ENCODE data around the gene EVC2.

The EVC2 gene

GRCh38 chr4:5552451-5552850 lies 155.9 kb downstream of the EVC2 start:
- DNase-seq, result no peak

- DNase-seq, result no peak
Observed at GRCh38 chr4:5547651-5548249, 160.6 kb downstream of the EVC2 start.

GRCh38 chr4:5545271-5545670 lies 163.1 kb downstream of the EVC2 start:
- DNase-seq, result no peak

GRCh38 chr4:5544762-5545161 lies 163.6 kb downstream of the EVC2 start:
- DNase-seq, result no peak

DNA sequence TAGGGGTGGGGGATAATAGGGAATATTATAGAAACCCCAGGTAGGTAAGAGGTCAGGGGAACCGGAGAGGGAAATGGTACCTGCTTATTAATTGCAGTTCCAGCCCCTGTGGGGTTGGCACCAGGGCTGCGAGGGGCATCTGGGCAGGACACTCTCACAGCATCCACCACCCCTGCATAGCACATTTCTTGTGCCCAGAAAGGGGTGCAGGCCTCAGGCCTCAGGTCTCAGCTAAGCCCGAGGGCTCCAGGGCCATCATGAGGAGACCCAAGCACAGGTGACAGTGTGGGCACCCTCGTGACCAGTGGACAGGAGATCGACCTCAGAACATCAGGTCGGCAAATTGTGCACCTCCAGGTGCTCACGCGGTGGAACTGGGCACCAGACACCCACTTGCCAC lies 164.7 kb downstream of the EVC2 start:
- DNase-seq, result no peak

DNA sequence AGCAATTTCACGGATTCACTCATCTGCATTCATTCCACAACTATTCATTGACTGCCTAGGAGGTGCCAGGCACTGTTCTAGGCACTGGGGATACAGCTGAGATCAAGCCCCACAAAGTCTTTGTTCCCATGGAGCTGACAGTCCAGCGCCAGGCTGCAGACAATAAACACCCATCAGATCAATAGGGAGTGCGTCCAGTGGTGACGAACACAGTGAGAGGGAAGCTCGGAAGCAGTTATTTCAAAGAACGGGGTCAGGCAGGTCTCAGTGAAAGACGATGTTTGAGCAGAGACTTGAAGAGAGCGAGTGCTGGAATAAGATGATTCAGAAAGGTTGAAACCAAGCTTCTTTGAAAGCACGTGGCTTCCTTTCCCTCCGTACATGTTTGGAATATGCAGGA lies 167.2 kb downstream of the EVC2 start:
- no peak for DNase-seq

GRCh38 chr4:5539584-5539983 lies 168.8 kb downstream of the EVC2 start:
- DNase-seq, result no peak

DNA sequence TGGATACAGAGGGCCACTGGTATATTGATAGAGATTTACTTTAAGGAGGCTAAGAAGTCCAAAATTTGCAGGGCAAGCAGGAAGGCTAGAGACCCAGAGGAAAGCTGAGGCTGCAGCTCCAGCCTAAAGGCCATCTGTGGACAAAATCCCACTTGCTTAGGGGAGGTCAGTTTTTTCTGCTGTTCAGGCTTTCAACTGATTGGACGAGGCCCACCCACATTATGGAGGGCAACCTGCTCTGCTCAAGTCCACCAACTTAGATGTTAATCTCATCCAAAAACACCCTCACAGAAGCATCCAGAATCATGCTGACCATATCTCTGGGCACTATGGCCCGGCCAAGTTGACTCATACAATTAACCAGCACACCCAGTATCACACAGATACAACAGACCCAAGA lies 176.3 kb downstream of the EVC2 start:
- no peak for DNase-seq

- DNase-seq, result no peak
Observed at GRCh38 chr4:5528031-5528436, 180.3 kb downstream of the EVC2 start.

GRCh38 chr4:5527211-5527610 lies 181.1 kb downstream of the EVC2 start:
- no peak for DNase-seq

DNA sequence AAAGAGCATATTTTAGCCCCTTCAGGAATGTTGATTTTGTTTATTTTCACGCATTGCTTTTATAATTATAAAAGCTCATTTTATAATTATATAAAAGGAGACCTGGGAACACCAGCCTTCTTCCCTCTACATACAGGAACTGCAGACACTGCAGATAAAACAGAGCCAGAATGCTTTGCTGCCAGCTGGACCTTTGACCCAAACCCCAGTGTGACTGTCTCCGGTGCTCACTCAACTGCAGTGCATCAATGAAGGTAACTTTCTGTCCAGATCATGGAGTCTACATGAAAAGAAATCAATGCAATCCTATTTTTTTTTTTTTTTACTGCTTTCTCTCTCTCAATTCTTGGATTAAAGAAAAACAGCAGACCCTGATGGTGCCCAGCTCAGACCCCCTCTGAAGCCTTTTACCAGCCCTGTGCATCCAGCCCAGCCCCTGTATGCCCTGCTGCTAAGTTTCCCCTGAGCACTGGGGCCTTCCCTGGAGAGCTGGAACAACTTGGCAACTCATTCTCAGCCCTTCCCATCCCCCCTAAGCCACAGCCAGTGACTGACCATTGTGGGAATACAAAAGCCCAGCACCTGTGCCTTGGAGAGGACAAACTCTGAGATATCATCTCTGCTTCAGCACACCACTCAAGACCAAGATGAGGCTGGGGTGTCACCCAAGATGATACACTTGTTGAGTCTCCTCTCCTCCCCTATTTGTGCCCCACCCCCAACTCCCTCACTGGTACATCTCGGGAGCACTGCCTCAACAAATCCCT lies 182.1 kb downstream of the EVC2 start:
- no peak for DNase-seq

DNA sequence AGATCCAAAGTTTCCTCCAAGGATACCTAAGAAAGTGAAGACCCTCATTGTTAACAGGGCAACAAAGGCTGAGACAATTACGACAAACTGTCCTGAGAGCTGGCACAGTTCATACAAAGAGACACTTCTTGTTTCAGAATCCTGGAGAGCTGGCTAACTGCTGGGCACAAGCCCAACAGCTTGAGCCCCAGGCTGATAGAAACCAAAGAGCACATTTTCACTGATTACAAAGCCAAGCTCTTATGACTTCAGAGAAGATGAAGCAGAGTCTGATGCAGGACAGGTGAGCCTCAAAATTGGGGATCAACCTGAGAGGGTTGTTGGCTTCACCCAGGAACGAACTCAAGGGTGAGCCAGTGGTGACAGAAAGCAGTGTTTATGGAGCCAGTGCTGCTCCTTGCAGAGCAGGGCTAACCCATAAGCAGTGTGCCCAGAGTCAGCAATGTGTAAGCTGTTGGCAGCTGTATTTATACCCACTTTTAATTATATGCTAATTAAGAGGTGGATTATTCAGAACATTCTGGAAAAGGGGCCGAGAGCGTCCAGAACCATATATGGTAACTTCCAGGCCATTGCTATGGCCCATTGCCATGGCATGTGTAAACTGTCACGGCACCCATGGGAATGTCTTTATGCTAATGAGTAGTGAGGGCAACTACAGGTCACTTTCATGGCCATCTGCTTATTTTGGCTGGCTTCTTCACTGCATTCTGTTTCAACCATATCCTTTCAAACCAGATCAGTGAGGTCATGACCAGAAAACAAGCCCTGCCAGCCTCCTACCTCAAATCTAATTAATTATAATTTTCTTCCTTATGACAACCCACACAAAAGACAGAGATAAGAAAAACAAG lies 183.7 kb downstream of the EVC2 start:
- no peak for DNase-seq

DNA sequence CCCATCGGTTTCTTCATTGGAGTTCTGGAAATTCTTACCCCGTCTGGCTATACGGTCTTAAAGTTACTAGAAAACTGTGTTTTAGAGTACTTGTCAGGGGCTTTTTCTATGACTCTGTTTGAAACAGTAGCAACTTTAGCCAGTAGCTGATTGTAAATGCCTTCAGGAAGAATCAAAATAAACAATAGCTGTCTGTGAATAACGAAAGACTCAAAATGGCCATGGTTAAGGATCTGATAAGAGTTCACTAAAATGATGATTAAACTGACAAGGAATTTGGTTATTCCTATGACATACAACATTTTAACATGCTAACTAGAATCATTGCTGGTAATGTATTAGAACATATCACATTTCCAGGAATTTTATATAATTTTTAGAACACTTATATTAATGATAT lies 191.0 kb downstream of the EVC2 start:
- no peak for DNase-seq

GRCh38 chr4:5515646-5516045 lies 192.7 kb downstream of the EVC2 start:
- DNase-seq, result no peak
